Neural cell (in vitro differentiated cells): Measurements from ENCODE around the gene OR4D1. TPM values are rescaled to one million over a fixed set of nuclear protein-coding genes. Genes with fewer than 3 reads are reported as not detected.

Experiments used
- H2AFZ ChIP-seq: fragments of 200-600, 300-800 bp; sonication (generic), shearing (Covaris generic); 2 replicates; pipeline ENCODE4 v1.6.0; 2014; ENCODE audit warnings: low read depth, mild to moderate bottlenecking, antibody characterized with exemption, low read length, moderate library complexity
- H3F3A ChIP-seq: fragments of 200-600 bp; shearing (Covaris generic); 2 replicates; pipeline ENCODE4 v1.6.1; 2016; ENCODE audit warnings: mild to moderate bottlenecking, moderate library complexity, mixed read lengths, antibody characterized with exemption, low read length; ENCODE audit not compliant: insufficient read depth, poor library complexity, severe bottlenecking
- H3K27ac ChIP-seq: fragments of 200-600, 300-800 bp; sonication (generic), shearing (Covaris generic); 2 replicates; pipeline ENCODE4 v1.5.1; 2014; ENCODE audit warnings: mild to moderate bottlenecking, low read length, moderate library complexity
- H3K27me3 ChIP-seq: fragments of 300-800, 200-600 bp; sonication (generic), shearing (Covaris generic); 2 replicates; pipeline ENCODE4 v1.6.0; 2014; ENCODE audit warnings: mild to moderate bottlenecking, low read depth, low read length, moderate library complexity; ENCODE audit not compliant: insufficient read depth
- H3K36me3 ChIP-seq: fragments of 300-800, 200-600 bp; sonication (generic), shearing (Covaris generic); 2 replicates; pipeline ENCODE4 v1.5.1; 2014; ENCODE audit warnings: mild to moderate bottlenecking, antibody characterized with exemption, low read length, moderate library complexity; ENCODE audit not compliant: insufficient read depth
- H3K4me2 ChIP-seq: fragments of 300-800, 200-600 bp; sonication (generic), shearing (Covaris generic); 2 replicates; pipeline ENCODE4 v1.6.0; 2014; ENCODE audit warnings: mild to moderate bottlenecking, low read length
- H3K4me3 ChIP-seq: fragments of 300-800, 200-600 bp; sonication (generic), shearing (Covaris generic); 2 replicates; pipeline ENCODE4 v1.5.1; 2014; ENCODE audit warnings: mild to moderate bottlenecking, low read length, moderate library complexity
- H3K79me2 ChIP-seq: fragments of 200-600 bp; shearing (Covaris generic); replicated peaks from 2 replicates; pipeline ENCODE4 v1.6.0; 2014; ENCODE audit warnings: mild to moderate bottlenecking, low read length, moderate library complexity; ENCODE audit not compliant: insufficient read depth
- H3K9ac ChIP-seq: fragments of 300-800, 200-600 bp; sonication (generic), shearing (Covaris generic); 2 replicates; pipeline ENCODE4 v1.6.1; 2016; ENCODE audit warnings: mild to moderate bottlenecking, low read length, mixed read lengths
- H3K9me2 ChIP-seq: fragments of 200-600 bp; shearing (Covaris generic); 2 replicates; pipeline ENCODE4 v1.6.1; 2016; ENCODE audit warnings: mild to moderate bottlenecking, low read length, mixed read lengths; ENCODE audit not compliant: insufficient read depth
- H3K9me3 ChIP-seq: fragments of 200-600, 300-800 bp; sonication (generic), shearing (Covaris generic); 2 replicates; pipeline ENCODE4 v1.6.1; 2016; ENCODE audit warnings: mild to moderate bottlenecking, mixed run types, low read length, moderate library complexity, mixed read lengths
- H4K20me1 ChIP-seq: fragments of 200-600 bp; shearing (Covaris generic); 2 replicates; pipeline ENCODE4 v1.6.1; 2016; ENCODE audit warnings: mild to moderate bottlenecking, mixed run types; ENCODE audit not compliant: insufficient read depth
- EP300 ChIP-seq: fragments of 450-650 bp; conservative IDR thresholded peaks from 2 replicates; pipeline ENCODE4 v1.6.1; 2014; ENCODE audit warnings: antibody characterized with exemption, mild to moderate bottlenecking, moderate library complexity; ENCODE audit not compliant: poor library complexity, severe bottlenecking
- EZH2 ChIP-seq: fragments of 200-600, 300-800 bp; shearing (Covaris generic), sonication (generic); IDR thresholded peaks from 2 replicates; pipeline ENCODE4 v1.6.1; 2014; ENCODE audit warnings: antibody characterized with exemption, low read length, borderline replicate concordance, mild to moderate bottlenecking; ENCODE audit not compliant: insufficient read depth, poor library complexity, severe bottlenecking
- MXI1 ChIP-seq: fragments of 450-650 bp; conservative IDR thresholded peaks from 2 replicates; pipeline ENCODE4 v1.6.1; 2014; ENCODE audit warnings: antibody characterized with exemption, mild to moderate bottlenecking; ENCODE audit not compliant: poor library complexity, severe bottlenecking
- POLR2AphosphoS5 ChIP-seq: IDR thresholded peaks from 2 replicates; pipeline ENCODE4 v1.6.1; 2012
- RAD21 ChIP-seq: fragments of 450-650 bp; conservative IDR thresholded peaks from 2 replicates; pipeline ENCODE4 v1.6.1; 2014; ENCODE audit warnings: antibody characterized with exemption, mild to moderate bottlenecking, moderate library complexity
- SMC3 ChIP-seq: fragments of 450-650 bp; conservative IDR thresholded peaks from 2 replicates; pipeline ENCODE4 v1.6.1; 2014; ENCODE audit warnings: antibody characterized with exemption, mild to moderate bottlenecking, moderate library complexity; ENCODE audit not compliant: poor library complexity
- TAF1 ChIP-seq: IDR thresholded peaks from 2 replicates; pipeline ENCODE4 v1.6.1; 2012; ENCODE audit warnings: low read depth
- polyA plus RNA-seq: library from polyadenylated mRNA; depleted of rRNA; stranded (reverse); fragments of >200 nt; gene quantifications from 2 replicates; pipeline ENCODE4 v1.2.3, GENCODE V29; 2014
- TF ChIP-seq, protein P1 (sequence below): IDR thresholded peaks from 2 replicates; pipeline ENCODE4 v1.6.1; 2012; ENCODE audit warnings: borderline replicate concordance
- TF ChIP-seq, protein P2 (sequence below): fragments of 450-650 bp; IDR thresholded peaks from 2 replicates; pipeline ENCODE4 v1.5.1; 2014; ENCODE audit warnings: antibody characterized with exemption, mild to moderate bottlenecking, moderate library complexity; ENCODE audit not compliant: poor library complexity, severe bottlenecking

OR4D1 gene
- polyA plus RNA-seq, 1 donor from 2014 or later, result not detected

DNA sequence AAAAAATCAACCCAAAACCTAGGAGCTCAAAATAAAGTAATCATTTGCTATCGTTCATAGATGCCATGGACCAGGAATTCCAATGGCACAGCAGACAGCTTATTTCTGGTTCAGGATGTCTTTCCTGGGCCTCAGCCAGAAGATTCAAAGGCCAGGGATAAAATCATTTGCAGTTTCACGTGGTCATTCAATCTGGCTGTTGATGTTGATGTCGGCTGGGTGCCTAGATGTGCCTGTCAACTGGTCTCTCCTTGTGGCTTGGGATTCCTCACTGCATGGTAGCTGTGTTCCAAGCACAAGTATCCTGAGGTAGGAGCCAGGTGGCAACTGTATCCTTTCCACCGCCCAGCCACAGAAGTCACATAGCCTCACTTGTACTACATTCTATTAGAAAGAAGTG, 33.6 kb downstream of the OR4D1 start:
- Histone ChIP-seq H3K27ac (no peak overlapping the region), H3K9me3 (no peaks in the 10 kb centered on the region), H3K4me3 (no peak overlapping the region), H3K36me3 (no peaks in the 10 kb centered on the region), H4K20me1 (no peaks in the 10 kb centered on the region), H2AFZ (no peak overlapping the region), H3K9ac (no peak overlapping the region), H3F3A (no peaks in the 10 kb centered on the region), H3K27me3 (peaks cover 2% of the 10 kb centered on the region), H3K79me2 (no peaks in the 10 kb centered on the region), H3K4me2 (no peak overlapping the region), H3K9me2 (no peaks in the 10 kb centered on the region)
- TF ChIP-seq, protein P1, sequence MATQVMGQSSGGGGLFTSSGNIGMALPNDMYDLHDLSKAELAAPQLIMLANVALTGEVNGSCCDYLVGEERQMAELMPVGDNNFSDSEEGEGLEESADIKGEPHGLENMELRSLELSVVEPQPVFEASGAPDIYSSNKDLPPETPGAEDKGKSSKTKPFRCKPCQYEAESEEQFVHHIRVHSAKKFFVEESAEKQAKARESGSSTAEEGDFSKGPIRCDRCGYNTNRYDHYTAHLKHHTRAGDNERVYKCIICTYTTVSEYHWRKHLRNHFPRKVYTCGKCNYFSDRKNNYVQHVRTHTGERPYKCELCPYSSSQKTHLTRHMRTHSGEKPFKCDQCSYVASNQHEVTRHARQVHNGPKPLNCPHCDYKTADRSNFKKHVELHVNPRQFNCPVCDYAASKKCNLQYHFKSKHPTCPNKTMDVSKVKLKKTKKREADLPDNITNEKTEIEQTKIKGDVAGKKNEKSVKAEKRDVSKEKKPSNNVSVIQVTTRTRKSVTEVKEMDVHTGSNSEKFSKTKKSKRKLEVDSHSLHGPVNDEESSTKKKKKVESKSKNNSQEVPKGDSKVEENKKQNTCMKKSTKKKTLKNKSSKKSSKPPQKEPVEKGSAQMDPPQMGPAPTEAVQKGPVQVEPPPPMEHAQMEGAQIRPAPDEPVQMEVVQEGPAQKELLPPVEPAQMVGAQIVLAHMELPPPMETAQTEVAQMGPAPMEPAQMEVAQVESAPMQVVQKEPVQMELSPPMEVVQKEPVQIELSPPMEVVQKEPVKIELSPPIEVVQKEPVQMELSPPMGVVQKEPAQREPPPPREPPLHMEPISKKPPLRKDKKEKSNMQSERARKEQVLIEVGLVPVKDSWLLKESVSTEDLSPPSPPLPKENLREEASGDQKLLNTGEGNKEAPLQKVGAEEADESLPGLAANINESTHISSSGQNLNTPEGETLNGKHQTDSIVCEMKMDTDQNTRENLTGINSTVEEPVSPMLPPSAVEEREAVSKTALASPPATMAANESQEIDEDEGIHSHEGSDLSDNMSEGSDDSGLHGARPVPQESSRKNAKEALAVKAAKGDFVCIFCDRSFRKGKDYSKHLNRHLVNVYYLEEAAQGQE, result no peak
- TF ChIP-seq SMC3 (no peak), EZH2 (no peak), RAD21 (no peak), MXI1 (no peak), EP300 (no peak), TAF1 (no peak), POLR2AphosphoS5 (no peak)
- TF ChIP-seq, protein P2, sequence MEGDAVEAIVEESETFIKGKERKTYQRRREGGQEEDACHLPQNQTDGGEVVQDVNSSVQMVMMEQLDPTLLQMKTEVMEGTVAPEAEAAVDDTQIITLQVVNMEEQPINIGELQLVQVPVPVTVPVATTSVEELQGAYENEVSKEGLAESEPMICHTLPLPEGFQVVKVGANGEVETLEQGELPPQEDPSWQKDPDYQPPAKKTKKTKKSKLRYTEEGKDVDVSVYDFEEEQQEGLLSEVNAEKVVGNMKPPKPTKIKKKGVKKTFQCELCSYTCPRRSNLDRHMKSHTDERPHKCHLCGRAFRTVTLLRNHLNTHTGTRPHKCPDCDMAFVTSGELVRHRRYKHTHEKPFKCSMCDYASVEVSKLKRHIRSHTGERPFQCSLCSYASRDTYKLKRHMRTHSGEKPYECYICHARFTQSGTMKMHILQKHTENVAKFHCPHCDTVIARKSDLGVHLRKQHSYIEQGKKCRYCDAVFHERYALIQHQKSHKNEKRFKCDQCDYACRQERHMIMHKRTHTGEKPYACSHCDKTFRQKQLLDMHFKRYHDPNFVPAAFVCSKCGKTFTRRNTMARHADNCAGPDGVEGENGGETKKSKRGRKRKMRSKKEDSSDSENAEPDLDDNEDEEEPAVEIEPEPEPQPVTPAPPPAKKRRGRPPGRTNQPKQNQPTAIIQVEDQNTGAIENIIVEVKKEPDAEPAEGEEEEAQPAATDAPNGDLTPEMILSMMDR, result no peak

DNA sequence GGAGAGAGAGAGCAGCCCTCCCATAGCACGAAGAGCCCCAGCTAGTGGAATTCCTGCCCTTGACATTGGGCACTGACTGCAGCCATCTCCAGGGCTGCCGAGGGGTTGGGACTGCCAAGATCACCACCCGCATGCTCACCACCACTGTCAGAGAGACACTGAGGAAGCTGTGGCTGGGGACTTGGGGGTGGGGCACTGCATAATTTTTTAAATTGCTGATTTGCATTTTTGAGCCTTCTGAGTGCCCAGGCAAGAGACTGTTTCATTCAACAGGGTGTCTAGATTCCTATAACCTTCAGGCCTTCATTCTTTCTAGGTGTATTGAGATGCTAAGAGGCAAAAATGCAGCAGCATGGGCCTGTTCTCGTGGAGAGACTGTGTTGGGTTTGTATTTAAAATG, 35.3 kb downstream of the OR4D1 start:
- TF ChIP-seq EZH2, result no peak
- no peak for TF ChIP-seq POLR2AphosphoS5
- no peak for TF ChIP-seq MXI1
- no peak for TF ChIP-seq TAF1
- TF ChIP-seq, protein P2, result no peak
- TF ChIP-seq, protein P1, result no peak
- TF ChIP-seq EP300, result no peak
- TF ChIP-seq RAD21, result no peak
- no peak for TF ChIP-seq SMC3
- H4K20me1 ChIP-seq, result no peaks in the 10 kb centered on the region
- H2AFZ ChIP-seq, result no peak overlapping the region
- no peak overlapping the region for H3K9ac ChIP-seq
- no peak overlapping the region for H3K27ac ChIP-seq
- H3K36me3 ChIP-seq, result no peaks in the 10 kb centered on the region
- no peaks in the 10 kb centered on the region for H3F3A ChIP-seq
- no peaks in the 10 kb centered on the region for H3K9me2 ChIP-seq
- no peaks in the 10 kb centered on the region for H3K27me3 ChIP-seq
- no peaks in the 10 kb centered on the region for H3K9me3 ChIP-seq
- H3K4me3 ChIP-seq, result no peak overlapping the region
- H3K79me2 ChIP-seq, result no peaks in the 10 kb centered on the region
- no peak overlapping the region for H3K4me2 ChIP-seq
